Prostate gland (tissue), 2 donors: ENCODE data around the gene CSF1R. TPM values are rescaled to one million over a fixed set of nuclear protein-coding genes. Genes with fewer than 3 reads are reported as not detected.
"Not testable (repeated sequence)": the region's sequence is repeated elsewhere in the genome, so short reads cannot be mapped to it uniquely, and the experiment has no call there.

Experiments
- DNase-seq: peaks from one replicate; pipeline ENCODE4 v3.0.0-alpha.2; 2019; ENCODE audit warnings: low spot score
- H3K27ac ChIP-seq, 2 donors: fragments of 200-600 bp; sonication (generic); 2 replicates each; pipeline ENCODE4 v1.5.1; 2017 to 2019
- H3K27me3 ChIP-seq: fragments of 200-600 bp; sonication (generic); replicated peaks from 2 replicates; pipeline ENCODE4 v1.5.1; 2019; ENCODE audit not compliant: insufficient read depth
- H3K36me3 ChIP-seq, 2 donors: fragments of 200-600 bp; sonication (generic); 1 replicate in 1 of 2; 2 replicates in 1 of 2; pipeline versions ENCODE4 v1.5.1 to v1.8.1; 2017 to 2019
- H3K4me1 ChIP-seq: fragments of 200-600 bp; sonication (generic); replicated peaks from 2 replicates; pipeline ENCODE4 v1.5.1; 2019
- H3K4me3 ChIP-seq, 2 donors: fragments of 200-600 bp; sonication (generic); 2 replicates each; pipeline ENCODE4 v1.5.1; 2017 to 2019
- H3K9me3 ChIP-seq: fragments of 200-600 bp; sonication (generic); 2 replicates; pipeline ENCODE4 v1.5.1; 2017
- CTCF ChIP-seq, 4 experiments: fragments of 200-600 bp in 2 of 4; fragments of 450-650 bp in 2 of 4; sonication (generic) in 2 of 4; IDR thresholded peaks; 1 replicate in 3 of 4; 2 replicates in 1 of 4; pipeline ENCODE4 v1.5.1; 2016 to 2019; ENCODE audit warnings: antibody characterized with exemption in 4 of 4, mild to moderate bottlenecking in 2 of 4, moderate library complexity in 2 of 4
- POLR2A ChIP-seq: fragments of 450-650 bp; IDR thresholded peaks from one replicate; pipeline ENCODE4 v1.6.1; 2016; ENCODE audit warnings: antibody characterized with exemption, mild to moderate bottlenecking
- POLR2AphosphoS5 ChIP-seq: sonication (generic); formaldehyde crosslinking; IDR thresholded peaks from one replicate; pipeline ENCODE4 v1.6.1; 2017; ENCODE audit warnings: antibody characterized with exemption
- WGBS: methylation state at CpG from one replicate; pipeline ENCODE4 v1.1.5; 2018; 5-methylcytosine and 5-hydroxymethylcytosine counted together
- intact Hi-C: fragments of 100-400 bp; cut with DNase I; formaldehyde crosslinking; loops from one replicate; pipeline ENCODE4 v1.14.2; 2022
- total RNA-seq, 2 donors: library from RNA; depleted of rRNA; stranded (reverse); fragments of >200 nt; gene quantifications; one replicate each; pipeline ENCODE4 v1.1.0, GENCODE V29; 2016

The CSF1R gene
- total RNA-seq, 2 donors from 2014 or later: 11.0 to 36.4 TPM

- no peak overlapping the region for H3K4me3 ChIP-seq
- 57% methylated on average over 2 of the region's 2 CpGs for WGBS
- no peak for DNase-seq
- TF ChIP-seq CTCF (IDR thresholded peaks at IDR 0.05) (no peak), POLR2AphosphoS5 (no peak), POLR2A (no peak)
- intact Hi-C loops: no loop called here
- H3K4me1 ChIP-seq: peaks cover 6% of the 10 kb centered on the region
- peak overlapping the region in 1 of 2 donors; percentile 1 for H3K27ac ChIP-seq
- H3K36me3 ChIP-seq: peaks cover 0 to 4% of the 10 kb centered on the region in 2 donors
- no peaks in the 10 kb centered on the region for H3K27me3 ChIP-seq
- no peaks in the 10 kb centered on the region for H3K9me3 ChIP-seq
Observed at GRCh38 chr5:150038547-150038946, 47.8 kb downstream of the CSF1R start.

- no peak for TF ChIP-seq CTCF (IDR thresholded peaks at IDR 0.05)
- TF ChIP-seq POLR2AphosphoS5: no peak
- intact Hi-C loops: no loop called here
- no peak overlapping the region for H3K4me3 ChIP-seq
- H3K27ac ChIP-seq: peak overlapping the region in 1 of 2 donors; percentile 24
- WGBS: 81% methylated on average over 9 of the region's 9 CpGs
- no peak for DNase-seq
- H3K27me3 ChIP-seq: no peaks in the 10 kb centered on the region
- H3K36me3 ChIP-seq: peaks cover 0 to 9% of the 10 kb centered on the region in 2 donors
- H3K9me3 ChIP-seq: no peaks in the 10 kb centered on the region
- H3K4me1 ChIP-seq: peaks cover 4% of the 10 kb centered on the region
Observed at GRCh38 chr5:150036513-150036912, 49.8 kb downstream of the CSF1R start.

- Histone ChIP-seq H3K27ac (no peak overlapping the region), H3K36me3 (peaks cover 0 to 9% of the 10 kb centered on the region in 2 donors), H3K9me3 (no peaks in the 10 kb centered on the region), H3K27me3 (no peaks in the 10 kb centered on the region), H3K4me3 (no peak overlapping the region), H3K4me1 (peaks cover 4% of the 10 kb centered on the region)
- TF ChIP-seq CTCF (IDR thresholded peaks at IDR 0.05) (no peak), POLR2AphosphoS5 (no peak), POLR2A (no peak)
- intact Hi-C loops: no loop called here
- no peak for DNase-seq
- 71% methylated on average over 7 of the region's 7 CpGs for WGBS
Observed at GRCh38 chr5:150035139-150035895, 51.0 kb downstream of the CSF1R start.

- no peaks in the 10 kb centered on the region for H3K9me3 ChIP-seq
- TF ChIP-seq POLR2AphosphoS5 (no peak), POLR2A (no peak), CTCF (IDR thresholded peaks at IDR 0.05) (no peak)
- H3K27ac ChIP-seq: no peak overlapping the region
- WGBS: 76% methylated on average over 4 of the region's 4 CpGs
- intact Hi-C loops: no loop called here
- H3K36me3 ChIP-seq: peaks cover 0 to 9% of the 10 kb centered on the region in 2 donors
- H3K4me3 ChIP-seq: no peak overlapping the region
- no peak for DNase-seq
- H3K4me1 ChIP-seq: peaks cover 4% of the 10 kb centered on the region
- no peaks in the 10 kb centered on the region for H3K27me3 ChIP-seq
Observed at GRCh38 chr5:150034662-150035061, 51.7 kb downstream of the CSF1R start.

- no peak overlapping the region for H3K27ac ChIP-seq
- H3K4me3 ChIP-seq: no peak overlapping the region
- H3K27me3 ChIP-seq: no peaks in the 10 kb centered on the region
- TF ChIP-seq CTCF (IDR thresholded peaks at IDR 0.05) (no peak), POLR2AphosphoS5 (no peak), POLR2A (no peak)
- intact Hi-C loops: no loop called here
- peaks cover 4% of the 10 kb centered on the region for H3K4me1 ChIP-seq
- H3K36me3 ChIP-seq: peaks cover 0 to 9% of the 10 kb centered on the region in 2 donors
- DNase-seq: no peak
- no peaks in the 10 kb centered on the region for H3K9me3 ChIP-seq
- WGBS: 91% methylated on average over 4 of the region's 4 CpGs
Observed at GRCh38 chr5:150033334-150033733, 53.0 kb downstream of the CSF1R start.

GRCh38 chr5:150028047-150028446, 58.3 kb downstream of the CSF1R start:
- WGBS: 63% methylated on average over 1 of the region's 1 CpG
- not testable (repeated sequence) for H3K27me3 ChIP-seq, H3K4me1 ChIP-seq, H3K9me3 ChIP-seq, H3K27ac ChIP-seq, DNase-seq, H3K36me3 ChIP-seq, H3K4me3 ChIP-seq
- intact Hi-C loops: loop anchor here (10.0 kb wide), 1 partner anchor 187 kb away; no protein-coding TSS in a partner anchor
